ENCODE data around the gene SRPK1.

GRCh38 chr6:35801148-35801547 is 119.8 kb downstream of the SRPK1 start:
- no peak for TF ChIP-seq CTCF (IDR thresholded peaks at IDR 0.05; ENCODE audit: borderline replicate concordance, extremely low read depth, low read length, poor library complexity, severe bottlenecking)
- no peak for TF ChIP-seq EZH2 (IDR thresholded peaks at IDR 0.05; ENCODE audit: borderline replicate concordance, low read depth, low read length, severe bottlenecking)
